ENCODE results near the gene CALY. TPM values are rescaled to one million over a fixed set of nuclear protein-coding genes. Genes with fewer than 3 reads are reported as not detected.

CALY gene
- total RNA-seq, 1 donor from 2014 or later = not detected

- DNase-seq (ENCODE audit: extremely low read depth, low read depth, low spot score) = no peak
These were observed 60.6 kb downstream of the CALY start for GRCh38 chr10:133276100-133276434.

- DNase-seq (ENCODE audit: extremely low read depth, low read depth, low spot score) = no peak
These were observed 61.0 kb downstream of the CALY start for GRCh38 chr10:133275684-133276092.

GRCh38 chr10:133274751-133275683, 61.7 kb downstream of the CALY start:
- DNase-seq (ENCODE audit: extremely low read depth, low read depth, low spot score) = no peak

Other genes starting within 250 kb of the CALY start
- not detected in 2 replicates for gene ADGRA1, start 249.0 kb downstream of the CALY start, total RNA-seq
- not detected in 2 replicates for gene KNDC1, start 176.7 kb downstream of the CALY start, total RNA-seq
- gene UTF1, start 106.7 kb downstream of the CALY start, total RNA-seq = not detected in 2 replicates
- not detected in 2 replicates for gene VENTX, start 99.0 kb downstream of the CALY start, total RNA-seq
- 1.5 and 3.1 TPM in 2 replicates for gene ADAM8, start 60.0 kb downstream of the CALY start, total RNA-seq
- gene TUBGCP2, start 28.0 kb downstream of the CALY start, total RNA-seq = 55.0 and 60.3 TPM in 2 replicates
- gene ZNF511, start 28.0 kb downstream of the CALY start, total RNA-seq = 20.1 and 22.2 TPM in 2 replicates
- not detected in 2 replicates for gene PRAP1, start 10.5 kb upstream of the CALY start, total RNA-seq
- gene FUOM, start 21.1 kb upstream of the CALY start, total RNA-seq = 18.7 and 54.1 TPM in 2 replicates
- 105 and 158 TPM in 2 replicates for gene ECHS1, start 36.5 kb upstream of the CALY start, total RNA-seq
- 7.9 and 12.1 TPM in 2 replicates for gene PAOX, start 42.4 kb upstream of the CALY start, total RNA-seq
- gene MTG1, start 57.3 kb upstream of the CALY start, total RNA-seq = 24.2 and 44.5 TPM in 2 replicates
- gene SPRN, start 87.7 kb upstream of the CALY start, total RNA-seq = 0.64 and 0.92 TPM in 2 replicates
- gene SCART1, start 117.0 kb upstream of the CALY start, total RNA-seq = 0.44 and 1.3 TPM in 2 replicates
- 0.64 TPM in 1 of 2 replicates, not detected in the other for gene CYP2E1, start 190.5 kb upstream of the CALY start, total RNA-seq
- not detected in 2 replicates for gene SYCE1, start 228.7 kb upstream of the CALY start, total RNA-seq

All from glomerular endothelial cell (primary cell).